ENCODE measurements around the gene BAHCC1.

Gene BAHCC1

DNA sequence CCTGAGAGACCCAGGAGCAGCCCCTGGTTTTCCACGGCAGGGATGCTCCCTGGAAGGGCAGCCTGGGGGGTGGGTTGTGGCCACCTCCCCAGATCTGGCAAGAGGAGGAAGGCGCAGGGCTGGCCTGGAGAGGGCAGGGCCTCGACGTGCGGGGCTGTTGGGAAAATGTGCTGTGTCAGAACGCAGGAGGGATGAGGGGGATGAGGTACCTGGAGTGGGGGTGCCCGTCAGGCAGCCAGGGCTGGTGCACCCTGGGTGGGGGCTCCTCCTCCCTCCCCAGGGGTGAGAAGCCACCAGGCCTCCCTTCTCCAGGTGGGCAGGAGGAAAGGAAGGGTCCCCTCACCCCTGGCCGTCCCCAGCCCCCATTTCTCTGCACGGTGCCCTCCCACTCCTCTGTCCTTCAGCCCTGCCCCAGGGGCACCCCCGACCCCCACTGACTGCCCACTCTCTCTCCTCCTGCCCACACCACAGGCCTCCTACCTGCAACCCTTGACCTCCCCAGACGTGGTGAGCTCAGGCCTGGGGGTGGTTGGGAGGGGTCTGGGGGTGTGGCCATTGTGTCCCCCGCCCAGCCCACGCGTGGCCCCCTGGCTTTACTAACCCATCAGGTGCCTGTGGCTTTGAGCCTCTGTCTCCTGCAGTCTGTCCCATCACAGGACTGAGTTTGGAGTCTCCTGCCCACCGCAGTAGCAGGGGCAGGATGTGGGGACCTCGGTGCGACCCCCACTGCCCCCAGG is 39.6 kb downstream of the BAHCC1 start:
- TF ChIP-seq, protein P1, sequence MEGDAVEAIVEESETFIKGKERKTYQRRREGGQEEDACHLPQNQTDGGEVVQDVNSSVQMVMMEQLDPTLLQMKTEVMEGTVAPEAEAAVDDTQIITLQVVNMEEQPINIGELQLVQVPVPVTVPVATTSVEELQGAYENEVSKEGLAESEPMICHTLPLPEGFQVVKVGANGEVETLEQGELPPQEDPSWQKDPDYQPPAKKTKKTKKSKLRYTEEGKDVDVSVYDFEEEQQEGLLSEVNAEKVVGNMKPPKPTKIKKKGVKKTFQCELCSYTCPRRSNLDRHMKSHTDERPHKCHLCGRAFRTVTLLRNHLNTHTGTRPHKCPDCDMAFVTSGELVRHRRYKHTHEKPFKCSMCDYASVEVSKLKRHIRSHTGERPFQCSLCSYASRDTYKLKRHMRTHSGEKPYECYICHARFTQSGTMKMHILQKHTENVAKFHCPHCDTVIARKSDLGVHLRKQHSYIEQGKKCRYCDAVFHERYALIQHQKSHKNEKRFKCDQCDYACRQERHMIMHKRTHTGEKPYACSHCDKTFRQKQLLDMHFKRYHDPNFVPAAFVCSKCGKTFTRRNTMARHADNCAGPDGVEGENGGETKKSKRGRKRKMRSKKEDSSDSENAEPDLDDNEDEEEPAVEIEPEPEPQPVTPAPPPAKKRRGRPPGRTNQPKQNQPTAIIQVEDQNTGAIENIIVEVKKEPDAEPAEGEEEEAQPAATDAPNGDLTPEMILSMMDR (conservative IDR thresholded peaks at IDR 0.05; ENCODE audit: low read depth, low read length) = no peak
- H3K4me3 ChIP-seq (ENCODE audit: low read depth, low read length) = no peak overlapping the region
- no peak for DNase-seq (ENCODE audit: low read depth)

DNA sequence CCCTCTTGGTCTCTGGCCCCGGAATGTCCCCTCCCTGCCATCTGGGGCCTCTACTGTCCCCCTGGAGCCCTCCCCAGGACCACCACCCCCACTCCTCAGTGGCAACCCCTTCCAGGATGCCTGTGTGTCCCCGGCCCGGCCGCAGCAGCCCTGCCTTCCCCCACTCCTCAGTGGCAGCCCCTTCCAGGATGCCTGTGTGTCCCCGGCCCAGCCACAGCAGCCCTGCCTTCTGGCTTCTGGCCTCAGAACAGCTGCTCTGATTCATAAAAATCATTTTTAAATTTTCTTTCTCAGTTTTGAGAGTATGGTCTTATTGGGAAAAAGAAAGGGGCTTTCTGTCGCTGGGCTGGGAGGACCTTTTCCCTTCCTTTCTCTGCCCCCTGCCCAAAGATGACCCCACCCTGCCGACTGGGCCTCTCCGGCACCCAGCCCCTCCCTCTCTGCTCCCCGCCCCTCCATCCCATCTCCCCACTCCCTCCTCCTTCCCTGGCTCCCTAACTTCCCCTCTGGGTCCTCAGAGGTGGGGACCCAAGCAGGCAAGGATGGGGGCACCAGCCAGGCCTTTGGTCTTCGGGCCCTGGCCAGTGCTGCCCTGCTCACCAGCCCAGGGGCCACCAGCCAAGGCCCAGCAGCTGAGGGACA is 40.5 kb downstream of the BAHCC1 start:
- no peak overlapping the region for H3K4me3 ChIP-seq (ENCODE audit: low read depth, low read length)
- TF ChIP-seq, protein P1 (conservative IDR thresholded peaks at IDR 0.05; ENCODE audit: low read depth, low read length) = no peak
- DNase-seq (ENCODE audit: low read depth) = no peak

DNA sequence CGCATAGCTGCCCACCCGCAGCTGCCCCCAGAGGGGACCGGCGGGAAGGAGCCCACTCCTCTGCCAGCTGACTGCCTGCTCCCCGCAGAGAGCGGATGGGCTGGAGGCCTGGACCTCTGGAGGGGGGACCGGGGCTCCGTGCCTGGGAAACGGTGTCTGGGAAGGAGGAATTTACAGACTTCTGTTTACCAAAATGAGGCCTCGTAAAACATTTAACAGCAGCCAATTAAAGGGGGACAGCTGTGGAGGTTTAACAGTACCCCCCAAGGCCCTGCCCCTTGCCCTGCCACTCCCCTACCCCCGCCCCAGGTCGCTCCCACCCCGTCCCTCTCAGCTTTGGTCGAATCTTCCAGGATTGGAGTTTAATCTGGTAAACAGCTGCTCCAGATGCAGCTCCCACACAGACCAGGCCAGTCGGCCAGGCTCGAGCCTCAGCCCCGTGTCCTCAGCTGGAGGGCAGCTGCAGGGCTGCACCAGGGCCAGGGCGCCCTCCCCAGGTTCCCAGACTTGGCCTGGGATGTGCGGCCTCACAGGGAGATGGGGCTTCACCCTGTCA is 41.1 kb downstream of the BAHCC1 start:
- no peak for DNase-seq (ENCODE audit: low read depth)
- TF ChIP-seq, protein P1 (conservative IDR thresholded peaks at IDR 0.05; ENCODE audit: low read depth, low read length) = no peak
- no peak overlapping the region for H3K4me3 ChIP-seq (ENCODE audit: low read depth, low read length)

DNA sequence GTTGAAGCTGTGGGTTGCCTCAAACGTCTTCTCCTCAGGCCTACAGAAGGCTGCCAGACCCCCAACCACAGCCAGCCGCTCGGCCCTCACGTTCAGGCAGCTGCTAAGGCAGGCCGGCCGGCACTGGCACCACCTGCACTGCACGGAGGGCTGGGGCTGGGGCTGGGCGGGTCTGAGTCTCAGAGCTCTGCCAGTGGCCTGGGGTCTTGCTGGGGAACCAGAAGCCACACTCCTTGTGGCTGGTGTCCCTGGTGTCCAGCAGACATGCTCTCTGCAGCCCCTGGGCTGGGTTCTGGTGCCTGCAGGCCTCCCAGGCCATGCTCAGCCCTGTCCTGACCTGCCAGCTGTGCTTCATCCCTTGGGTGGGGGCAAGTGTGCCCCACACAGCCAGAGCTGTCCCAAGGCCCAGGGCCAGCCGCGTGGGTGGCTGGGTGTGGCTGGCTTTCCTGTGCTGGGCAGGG is 42.0 kb downstream of the BAHCC1 start:
- no peak overlapping the region for H3K4me3 ChIP-seq (ENCODE audit: low read depth, low read length)
- TF ChIP-seq, protein P1 (conservative IDR thresholded peaks at IDR 0.05; ENCODE audit: low read depth, low read length) = no peak
- DNase-seq (ENCODE audit: low read depth) = no peak

DNA sequence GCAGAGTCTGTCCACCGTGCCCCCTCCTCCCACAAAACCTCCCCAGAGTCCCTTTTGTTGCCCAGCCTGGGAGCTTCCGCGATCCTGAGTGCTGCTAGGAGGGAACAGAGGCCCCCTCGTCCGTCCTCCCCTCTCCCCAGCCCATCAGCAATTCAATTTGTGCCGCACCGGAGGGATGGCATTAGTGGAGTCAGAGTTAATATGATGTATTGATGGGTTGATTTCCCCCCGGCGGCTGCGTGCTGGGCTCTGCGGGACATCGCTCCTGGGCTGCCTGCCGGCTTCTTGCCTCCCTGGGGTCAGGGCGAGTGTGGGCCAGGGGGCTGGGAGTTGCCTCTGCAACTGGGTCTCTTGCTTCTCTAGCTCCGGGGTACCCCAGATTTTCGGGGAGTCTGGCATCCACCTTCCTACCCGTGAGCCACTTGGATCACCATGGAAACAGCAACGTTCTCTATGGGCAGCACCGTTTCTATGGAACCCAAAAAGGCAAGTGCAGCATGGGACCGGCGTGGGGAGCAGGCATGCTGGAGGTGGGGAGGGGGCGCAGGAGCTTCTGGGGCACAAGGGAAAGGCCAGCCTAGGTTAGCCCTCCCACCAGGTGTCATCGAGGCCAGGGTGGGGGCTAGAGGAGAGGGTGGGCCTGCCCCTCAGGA is 42.9 kb downstream of the BAHCC1 start:
- no peak for DNase-seq (ENCODE audit: low read depth)
- TF ChIP-seq, protein P1 (conservative IDR thresholded peaks at IDR 0.05; ENCODE audit: low read depth, low read length) = no peak
- no peak overlapping the region for H3K4me3 ChIP-seq (ENCODE audit: low read depth, low read length)

DNA sequence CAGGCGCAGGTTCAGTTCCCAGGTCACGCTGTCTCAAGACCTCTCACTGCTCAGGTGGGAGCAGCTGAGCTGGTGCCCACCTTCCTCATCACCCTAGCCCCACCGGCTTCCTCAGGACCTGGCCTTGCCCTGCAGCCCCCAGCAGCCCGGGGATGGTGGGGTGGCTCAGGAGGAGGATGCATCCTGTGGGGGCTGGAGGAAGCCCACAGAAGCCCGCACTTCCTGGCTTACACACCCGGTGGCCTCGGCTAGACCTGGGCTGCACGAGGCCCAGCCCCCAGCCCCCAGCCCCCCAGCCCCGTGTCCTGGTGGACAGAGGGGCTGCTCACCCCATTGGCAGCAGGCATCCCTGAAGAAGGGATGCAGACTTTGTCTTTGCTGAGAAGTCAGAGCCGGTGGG is 43.4 kb downstream of the BAHCC1 start:
- DNase-seq (ENCODE audit: low read depth) = no peak
- no peak overlapping the region for H3K4me3 ChIP-seq (ENCODE audit: low read depth, low read length)
- TF ChIP-seq, protein P1 (conservative IDR thresholded peaks at IDR 0.05; ENCODE audit: low read depth, low read length) = no peak
